HG03280 (cell line): ENCODE results near the gene HEG1.
"Not testable (repeated sequence)": the region's sequence is repeated elsewhere in the genome, so short reads cannot be mapped to it uniquely, and the experiment has no call there.

Experiments used
- ATAC-seq: cut with Tn5 transposase; IDR thresholded peaks from one replicate; pipeline ENCODE4 v1.9.1; 2021; ENCODE audit warnings: mild to moderate bottlenecking, moderate library complexity; ENCODE audit not compliant: unreplicated experiment

Gene HEG1

DNA sequence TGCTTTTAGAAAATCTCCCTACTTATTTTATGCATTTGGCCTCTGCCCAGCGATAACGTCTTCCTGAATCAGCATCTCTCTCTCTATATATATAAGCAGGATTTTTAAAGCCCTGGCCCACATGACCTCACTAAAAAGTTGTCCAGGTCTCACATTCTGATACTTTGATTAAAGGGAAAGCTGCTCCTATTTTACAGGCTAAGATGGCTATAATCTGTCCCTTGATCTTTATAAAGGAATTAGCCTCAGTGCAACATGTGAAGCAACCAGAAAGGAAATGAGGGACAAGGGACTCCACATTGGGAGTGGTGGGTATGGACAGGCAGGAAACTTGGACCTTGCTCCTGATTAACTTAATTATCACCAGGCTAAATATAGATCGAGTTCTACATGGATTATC, 95.7 kb downstream of the HEG1 start:
- no peak for ATAC-seq

GRCh38 chr3:124957951-124958350, 97.8 kb downstream of the HEG1 start:
- ATAC-seq: not testable (repeated sequence)

DNA sequence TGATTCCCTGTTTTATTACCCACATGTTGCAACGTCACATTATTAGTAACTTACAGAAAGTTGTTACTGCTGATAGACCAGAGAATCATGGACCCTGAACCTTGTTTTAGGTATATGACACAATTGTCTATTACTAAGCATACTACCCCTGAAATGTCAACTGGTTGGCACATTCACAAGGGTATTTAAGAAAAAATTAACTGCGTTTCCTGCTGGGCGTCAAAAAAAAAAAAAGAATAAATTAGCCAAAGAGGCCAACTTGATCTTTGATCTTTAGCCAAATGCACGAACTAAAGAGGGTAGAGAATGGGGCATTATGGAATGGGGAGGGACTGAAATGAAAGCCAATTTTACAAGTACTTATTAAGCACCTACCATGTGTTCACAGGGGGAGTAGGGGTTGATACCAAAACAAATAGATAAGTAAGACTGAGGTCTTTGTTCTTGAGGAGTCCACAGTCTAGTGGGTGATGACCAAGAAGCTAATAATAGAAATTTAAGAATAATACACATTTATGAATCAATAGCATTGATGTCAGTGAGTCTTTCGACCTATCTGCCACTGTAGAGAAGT, 103.4 kb downstream of the HEG1 start:
- no peak for ATAC-seq

- ATAC-seq: no peak
Measured at GRCh38 chr3:124951511-124952281, 104.1 kb downstream of the HEG1 start.

DNA sequence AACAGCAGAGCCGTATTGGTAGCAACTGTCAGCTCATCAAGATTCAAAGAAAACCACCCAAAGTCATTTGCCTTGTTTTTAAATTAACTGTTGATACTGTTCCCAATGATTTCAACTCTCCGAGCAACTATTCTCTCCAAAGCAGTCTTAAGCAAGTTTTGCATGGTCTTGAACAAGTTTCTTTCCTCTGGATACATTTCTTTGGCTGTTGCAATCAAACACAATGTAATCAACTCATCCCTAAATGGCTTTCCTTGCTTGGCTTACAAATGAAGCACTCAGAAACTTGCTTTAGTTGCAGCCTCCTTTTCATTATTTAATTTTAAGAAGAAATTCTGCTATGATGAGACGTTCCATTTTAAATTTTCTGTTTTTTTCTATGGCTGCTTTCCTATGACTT, 105.8 kb downstream of the HEG1 start:
- ATAC-seq: no peak

DNA sequence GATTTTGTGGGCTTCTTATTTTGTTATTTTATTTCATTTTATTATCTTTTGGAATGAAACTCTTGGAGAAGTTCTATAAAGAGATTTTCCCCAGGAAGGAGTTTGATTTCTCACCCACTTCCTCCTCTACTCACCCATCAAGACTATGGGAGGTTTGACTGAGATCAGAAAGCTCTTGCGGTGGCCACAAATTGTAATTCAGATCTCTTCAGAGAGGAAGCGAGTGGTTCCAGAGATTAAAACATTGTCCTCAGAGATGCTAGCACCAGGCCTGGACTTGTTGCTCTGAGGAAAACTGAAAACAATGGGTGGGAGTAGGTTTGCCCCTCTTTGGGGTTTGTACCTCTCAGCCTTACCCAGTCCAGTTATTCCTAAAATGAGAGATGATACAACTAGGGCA, 113.2 kb downstream of the HEG1 start:
- no peak for ATAC-seq

GRCh38 chr3:124941771-124942170, 114.0 kb downstream of the HEG1 start:
- no peak for ATAC-seq

GRCh38 chr3:124939661-124940060, 116.1 kb downstream of the HEG1 start:
- ATAC-seq: no peak

GRCh38 chr3:124938896-124939295, 116.9 kb downstream of the HEG1 start:
- ATAC-seq: no peak

- no peak for ATAC-seq
Measured at GRCh38 chr3:124937049-124937448, 118.7 kb downstream of the HEG1 start.

DNA sequence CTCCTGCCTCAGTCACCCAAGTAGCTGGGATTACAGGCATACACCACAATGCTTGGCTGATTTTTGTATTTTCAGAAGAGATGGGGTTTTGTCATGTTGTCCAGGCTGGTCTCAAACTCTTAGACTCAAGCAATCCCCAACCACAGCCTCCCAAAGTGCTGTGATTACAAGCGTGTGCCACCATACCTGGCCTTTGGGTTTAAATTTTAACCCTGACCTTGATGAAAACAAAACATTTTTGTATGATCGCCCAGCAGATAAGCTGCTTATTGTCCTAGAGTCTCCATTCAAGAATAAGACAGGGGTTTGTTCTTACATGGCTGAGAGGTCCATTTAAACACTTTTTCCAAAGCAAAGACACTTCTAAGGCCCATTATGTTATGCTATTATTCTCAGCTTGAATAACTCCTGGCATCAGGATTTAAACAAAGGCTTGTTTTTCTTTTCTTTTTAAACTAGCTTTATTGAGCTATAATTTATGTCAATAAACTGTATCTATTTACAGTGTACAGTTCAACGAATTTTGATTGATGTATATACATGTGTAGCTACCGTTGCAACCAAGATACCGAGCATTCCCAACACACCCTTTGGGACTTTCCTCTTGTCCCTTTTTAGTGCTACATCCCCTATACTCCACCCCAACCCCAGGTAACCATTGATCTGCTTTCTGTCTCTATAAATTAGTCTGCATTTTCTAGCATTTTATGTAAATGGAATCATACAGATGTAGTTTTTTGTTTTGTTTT, 119.8 kb downstream of the HEG1 start:
- ATAC-seq: no peak

GRCh38 chr3:124935264-124935663, 120.5 kb downstream of the HEG1 start:
- ATAC-seq: no peak

GRCh38 chr3:124934577-124934976, 121.2 kb downstream of the HEG1 start, which contains the start of gene MUC13:
Gene MUC13 (minus strand): TSS chr3:124934751. CDS start chr3:124934712, 39 bp downstream.
- no peak for ATAC-seq

GRCh38 chr3:124928333-124929202, 127.2 kb downstream of the HEG1 start:
- no peak for ATAC-seq

GRCh38 chr3:124927574-124928045, 128.2 kb downstream of the HEG1 start:
- peak; percentile 72 for ATAC-seq

GRCh38 chr3:124926426-124927101, 129.2 kb downstream of the HEG1 start:
- ATAC-seq: no peak

- no peak for ATAC-seq
Measured at GRCh38 chr3:124924741-124925140, 131.1 kb downstream of the HEG1 start.

DNA sequence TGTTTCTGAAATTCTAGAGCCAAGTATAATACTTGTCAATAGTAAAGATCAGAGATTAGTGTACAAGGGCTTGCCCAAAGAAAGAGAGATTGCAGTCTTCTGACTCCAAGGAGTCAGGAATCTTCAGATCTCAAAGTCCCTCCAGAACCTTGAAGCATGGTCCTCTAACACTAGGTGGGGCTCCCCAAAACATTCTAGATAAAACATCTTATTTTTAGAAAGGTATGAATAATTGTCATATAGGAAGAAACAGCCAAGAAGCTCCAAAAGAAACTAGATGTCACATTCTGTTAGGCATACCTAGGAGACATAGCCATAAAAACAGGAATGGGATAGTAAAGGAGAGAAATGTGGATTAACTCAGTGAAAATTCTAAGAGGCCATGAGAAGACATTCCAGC, 132.0 kb downstream of the HEG1 start:
- no peak for ATAC-seq

DNA sequence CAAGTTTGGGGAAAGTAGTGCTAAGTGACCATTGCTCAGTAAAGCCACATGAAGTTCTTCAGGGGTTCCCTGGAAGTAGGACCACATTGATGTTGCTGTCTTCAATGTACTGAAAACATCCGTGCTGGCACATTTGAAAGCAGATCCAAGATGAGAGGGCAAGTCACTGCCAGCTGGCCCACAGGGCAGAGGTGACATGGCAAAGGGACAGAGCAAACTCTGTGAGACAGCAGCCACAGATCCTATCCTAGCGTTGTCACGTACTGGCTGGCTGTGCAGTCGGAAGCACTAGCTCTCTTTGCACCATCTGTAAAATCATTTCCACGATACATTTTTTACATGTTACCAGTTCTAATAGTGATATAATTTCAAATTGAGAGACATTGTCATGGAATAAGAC, 135.1 kb downstream of the HEG1 start:
- no peak for ATAC-seq

DNA sequence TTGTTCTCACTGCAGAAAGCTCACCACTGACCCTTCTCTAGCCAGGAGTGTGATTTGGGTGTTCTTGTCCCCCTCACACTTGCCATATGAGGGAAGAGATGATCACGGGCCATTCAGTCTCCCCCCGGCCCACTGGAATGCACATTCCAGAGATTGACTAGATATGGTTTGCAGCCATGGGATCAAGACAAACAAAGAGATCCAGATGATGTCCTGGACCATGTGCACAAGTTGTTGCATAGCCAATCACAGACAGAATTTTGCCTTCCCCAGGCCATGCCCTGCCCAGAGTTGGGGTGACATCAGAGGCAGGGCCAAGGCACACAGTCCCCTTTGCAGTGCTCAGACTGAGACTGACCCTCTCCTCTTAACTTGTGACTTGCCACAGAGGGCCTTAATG, 136.0 kb downstream of the HEG1 start:
- ATAC-seq: no peak
